ENCODE data around the gene LETM1. TPM values are rescaled to one million over a fixed set of nuclear protein-coding genes. Genes with fewer than 3 reads are reported as not detected.

The LETM1 gene
- total and polyA plus RNA-seq, 2 donors from 2014 or later: 20.0 to 46.4 TPM

GRCh38 chr4:1813231-1813630 lies 42.7 kb downstream of the LETM1 start:
- Histone ChIP-seq H3K4me1 (ENCODE audit: control insufficient read depth in 2 of 3, insufficient read depth in 2 of 3, low read depth in 1 of 3, low read length in 3 of 3) (peaks cover 0 to 6% (median 4%) of the 10 kb centered on the region in 3 donors), H3K4me3 (ENCODE audit: low read length in 3 of 3) (no peak overlapping the region), H3K9ac (ENCODE audit: low read length in 3 of 3) (no peak overlapping the region), H3K27ac (ENCODE audit: low read depth in 2 of 2, low read length in 2 of 2) (no peak overlapping the region), H3K36me3 (ENCODE audit: control insufficient read depth in 2 of 3, insufficient read depth in 3 of 3, low read length in 3 of 3) (peaks cover 0 to 19% (median 9%) of the 10 kb centered on the region in 3 donors), H3K9me3 (ENCODE audit: control insufficient read depth in 2 of 3, insufficient read depth in 1 of 3, low read length in 3 of 3) (no peaks in the 10 kb centered on the region), H3K27me3 (ENCODE audit: control insufficient read depth, insufficient read depth, low read length) (no peaks in the 10 kb centered on the region)
- no peak for TF ChIP-seq CTCF (IDR thresholded peaks at IDR 0.05; ENCODE audit: borderline replicate concordance, extremely low read depth, insufficient read depth)
- FAIRE-seq: no peak
- no peak for DNase-seq
- intact Hi-C loops (cut with DNase I): no loop called here

- Histone ChIP-seq H3K27ac (ENCODE audit: low read depth in 2 of 2, low read length in 2 of 2) (no peak overlapping the region), H3K4me3 (ENCODE audit: low read length in 3 of 3) (no peak overlapping the region), H3K9me3 (ENCODE audit: control insufficient read depth in 2 of 3, insufficient read depth in 1 of 3, low read length in 3 of 3) (no peaks in the 10 kb centered on the region), H3K9ac (ENCODE audit: low read length in 3 of 3) (no peak overlapping the region), H3K27me3 (ENCODE audit: control insufficient read depth, insufficient read depth, low read length) (no peaks in the 10 kb centered on the region), H3K36me3 (ENCODE audit: control insufficient read depth in 2 of 3, insufficient read depth in 3 of 3, low read length in 3 of 3) (peaks cover 0 to 17% (median 9%) of the 10 kb centered on the region in 3 donors), H3K4me1 (ENCODE audit: control insufficient read depth in 2 of 3, insufficient read depth in 2 of 3, low read depth in 1 of 3, low read length in 3 of 3) (peaks cover 0 to 6% (median 4%) of the 10 kb centered on the region in 3 donors)
- intact Hi-C loops (cut with DNase I): no loop called here
- no peak for DNase-seq
- TF ChIP-seq CTCF (IDR thresholded peaks at IDR 0.05; ENCODE audit: borderline replicate concordance, extremely low read depth, insufficient read depth): no peak
- FAIRE-seq: no peak
Measured at GRCh38 chr4:1812720-1813119, 43.2 kb downstream of the LETM1 start.

GRCh38 chr4:1810765-1811164 lies 45.2 kb downstream of the LETM1 start:
- no peak overlapping the region for H3K9ac ChIP-seq (ENCODE audit: low read length in 3 of 3)
- peaks cover 0 to 2% (median 0%) of the 10 kb centered on the region in 3 donors for H3K4me1 ChIP-seq (ENCODE audit: control insufficient read depth in 2 of 3, insufficient read depth in 2 of 3, low read depth in 1 of 3, low read length in 3 of 3)
- no peak for TF ChIP-seq CTCF (IDR thresholded peaks at IDR 0.05; ENCODE audit: borderline replicate concordance, extremely low read depth, insufficient read depth)
- intact Hi-C loops (cut with DNase I): no loop called here
- H3K9me3 ChIP-seq (ENCODE audit: control insufficient read depth in 2 of 3, insufficient read depth in 1 of 3, low read length in 3 of 3): no peaks in the 10 kb centered on the region
- DNase-seq (peak in 1 of 5 donors; percentile 66), FAIRE-seq (no peak)
- H3K36me3 ChIP-seq (ENCODE audit: control insufficient read depth in 2 of 3, insufficient read depth in 3 of 3, low read length in 3 of 3): peaks cover 0 to 12% (median 6%) of the 10 kb centered on the region in 3 donors
- H3K4me3 ChIP-seq (ENCODE audit: low read length in 3 of 3): no peak overlapping the region
- no peaks in the 10 kb centered on the region for H3K27me3 ChIP-seq (ENCODE audit: control insufficient read depth, insufficient read depth, low read length)
- H3K27ac ChIP-seq (ENCODE audit: low read depth in 2 of 2, low read length in 2 of 2): no peak overlapping the region

All from kidney (tissue), 14 donors.